GM23338 (cell line): Measurements from ENCODE around the gene TMEM117. TPM values are rescaled to one million over a fixed set of nuclear protein-coding genes. Genes with fewer than 3 reads are reported as not detected.

ENCODE experiments used
- ATAC-seq: fragments of 200-7000 bp; cut with Tn5 transposase; 3 replicates; pipeline ENCODE4 v1.9.1; 2020
- DNase-seq: peaks from one replicate; pipeline ENCODE4 v3.0.0-alpha.2; 2015; ENCODE audit warnings: low spot score
- H2AFZ ChIP-seq: fragments of 200-600 bp; sonication (generic); 2 replicates; pipeline ENCODE4 v1.8.0; 2016; ENCODE audit warnings: antibody characterized with exemption, mild to moderate bottlenecking, moderate library complexity
- H3F3A ChIP-seq: fragments of 200-600 bp; sonication (generic); replicated peaks from 2 replicates; pipeline ENCODE4 v1.8.0; 2017; ENCODE audit warnings: antibody characterized with exemption, mixed run types, low read depth
- H3K27ac ChIP-seq: fragments of 200-600 bp; sonication (generic); 2 replicates; pipeline ENCODE4 v1.6.1; 2016; ENCODE audit warnings: low read depth
- H3K27me3 ChIP-seq: fragments of 200-600 bp; sonication (generic); 2 replicates; pipeline ENCODE4 v1.8.0; 2016; ENCODE audit warnings: mild to moderate bottlenecking, mixed run types, moderate library complexity; ENCODE audit not compliant: insufficient read depth
- H3K36me3 ChIP-seq: fragments of 200-600 bp; sonication (generic); 2 replicates; pipeline ENCODE4 v1.8.0; 2016; ENCODE audit warnings: mild to moderate bottlenecking; ENCODE audit not compliant: insufficient read depth
- H3K4me1 ChIP-seq: fragments of 200-600 bp; sonication (generic); 2 replicates; pipeline ENCODE4 v1.8.0; 2016; ENCODE audit warnings: mild to moderate bottlenecking, moderate library complexity; ENCODE audit not compliant: insufficient read depth
- H3K4me2 ChIP-seq: fragments of 200-600 bp; sonication (generic); 2 replicates; pipeline ENCODE4 v1.7.1; 2017; ENCODE audit warnings: mixed run types
- H3K4me3 ChIP-seq: fragments of 200-600 bp; sonication (generic); 2 replicates; pipeline ENCODE4 v1.6.1; 2016; ENCODE audit warnings: mixed run types
- H3K79me2 ChIP-seq: fragments of 200-600 bp; sonication (generic); replicated peaks from 2 replicates; pipeline ENCODE4 v1.8.0; 2017; ENCODE audit warnings: mild to moderate bottlenecking; ENCODE audit not compliant: insufficient read depth
- H3K9me2 ChIP-seq: fragments of 200-600 bp; sonication (generic); 2 replicates; pipeline ENCODE4 v1.8.0; 2017; ENCODE audit not compliant: insufficient read depth
- H4K20me1 ChIP-seq: fragments of 200-600 bp; sonication (generic); replicated peaks from 2 replicates; pipeline ENCODE4 v1.8.0; 2017; ENCODE audit warnings: mild to moderate bottlenecking; ENCODE audit not compliant: insufficient read depth
- H3K27ac Mint-ChIP-seq: 2 replicates; pipeline ENCODE4 v1.8.0; 2020; ENCODE audit warnings: inconsistent platforms, mild to moderate bottlenecking, moderate library complexity, mixed read lengths
- H3K27me3 Mint-ChIP-seq: 3 replicates; pipeline ENCODE4 v1.8.0; 2022; ENCODE audit warnings: low read depth, mild to moderate bottlenecking, moderate library complexity, mixed read lengths, inconsistent platforms; ENCODE audit not compliant: insufficient read depth, poor library complexity
- H3K36me3 Mint-ChIP-seq: 3 replicates; pipeline ENCODE4 v1.8.0; 2021; ENCODE audit warnings: low read depth, mild to moderate bottlenecking, inconsistent platforms, moderate library complexity, mixed read lengths
- H3K4me1 Mint-ChIP-seq: 3 replicates; pipeline ENCODE4 v1.8.0; 2020; ENCODE audit warnings: mild to moderate bottlenecking, inconsistent platforms, mixed read lengths
- H3K4me3 Mint-ChIP-seq: 3 replicates; pipeline ENCODE4 v1.8.0; 2021; ENCODE audit warnings: moderate library complexity, mild to moderate bottlenecking, inconsistent platforms, mixed read lengths
- H3K9me3 Mint-ChIP-seq: 3 replicates; pipeline ENCODE4 v1.8.0; 2020; ENCODE audit warnings: moderate library complexity, mild to moderate bottlenecking, inconsistent platforms, mixed read lengths
- CREB1 ChIP-seq: fragments of 250-450 bp; sonication (Bioruptor Pico); IDR thresholded peaks from 2 replicates; pipeline ENCODE4 v1.5.0; 2020; ENCODE audit warnings: low read depth, mild to moderate bottlenecking, moderate library complexity
- EZH2 ChIP-seq: fragments of 200-600 bp; sonication (generic); IDR thresholded peaks from one replicate; pipeline ENCODE4 v1.8.0; 2017; ENCODE audit warnings: antibody characterized with exemption, mild to moderate bottlenecking, low read depth; ENCODE audit not compliant: unreplicated experiment
- NANOG ChIP-seq: IDR thresholded peaks from 2 replicates; pipeline ENCODE4 v1.6.1; 2016; ENCODE audit warnings: antibody characterized with exemption, borderline replicate concordance
- POLR2AphosphoS5 ChIP-seq: IDR thresholded peaks from 2 replicates; pipeline ENCODE4 v1.6.1; 2016; ENCODE audit warnings: antibody characterized with exemption, low read depth
- ZNF331 ChIP-seq: fragments of 250-450 bp; sonication (Bioruptor Pico); IDR thresholded peaks from 2 replicates; pipeline ENCODE4 v1.5.0; 2020; ENCODE audit warnings: low read depth, mild to moderate bottlenecking, moderate library complexity
- polyA plus RNA-seq: library from polyadenylated mRNA; unstranded; fragments of >200 nt; fragmentation: Nextera tagmentation; extraction: Ambion mirVana; gene quantifications from 2 replicates; pipeline ENCODE4 v1.2.1, GENCODE V29; 2016
- total RNA-seq: library from RNA; depleted of rRNA; stranded (reverse); fragments of >200 nt; shearing (Covaris generic); gene quantifications from 2 replicates; pipeline ENCODE4 v1.2.3, GENCODE V29; 2014
- TF ChIP-seq, protein P1 (sequence below): IDR thresholded peaks from one replicate; pipeline ENCODE4 v1.6.1; 2018; ENCODE audit warnings: antibody characterized with exemption; ENCODE audit not compliant: unreplicated experiment
- TF ChIP-seq, protein P2 (sequence below): fragments of 250-450 bp; sonication (Bioruptor Pico); IDR thresholded peaks from 2 replicates; pipeline ENCODE4 v1.5.0; 2020; ENCODE audit warnings: mild to moderate bottlenecking, moderate library complexity

The TMEM117 gene
- total and polyA plus RNA-seq, 2 experiments from 2014 or later = 0.94 to 1.6 TPM

GRCh38 chr12:44101475-44101874, 265.6 kb downstream of the TMEM117 start:
- Histone ChIP-seq H3F3A (no peaks in the 10 kb centered on the region), H3K4me3 (no peak overlapping the region), H3K36me3 (no peaks in the 10 kb centered on the region), H3K27ac (no peak overlapping the region), H3K79me2 (no peaks in the 10 kb centered on the region), H3K4me2 (no peak overlapping the region), H4K20me1 (no peaks in the 10 kb centered on the region), H3K9me2 (no peaks in the 10 kb centered on the region; the same call in 1 of the 2 replicates), H2AFZ (no peak overlapping the region), H3K4me1 (no peaks in the 10 kb centered on the region), H3K27me3 (no peaks in the 10 kb centered on the region)
- DNase-seq (no peak), ATAC-seq (no peak)
- Mint-ChIP-seq H3K36me3 (no peaks in the 10 kb centered on the region; the same call in 2 of the 3 replicates), H3K27ac (no peak overlapping the region), H3K4me3 (no peak overlapping the region), H3K4me1 (no peaks in the 10 kb centered on the region), H3K27me3 (peaks cover 2% of the 10 kb centered on the region), H3K9me3 (peaks cover 3% of the 10 kb centered on the region; the same call in 1 of the 3 replicates)
- TF ChIP-seq, protein P1, sequence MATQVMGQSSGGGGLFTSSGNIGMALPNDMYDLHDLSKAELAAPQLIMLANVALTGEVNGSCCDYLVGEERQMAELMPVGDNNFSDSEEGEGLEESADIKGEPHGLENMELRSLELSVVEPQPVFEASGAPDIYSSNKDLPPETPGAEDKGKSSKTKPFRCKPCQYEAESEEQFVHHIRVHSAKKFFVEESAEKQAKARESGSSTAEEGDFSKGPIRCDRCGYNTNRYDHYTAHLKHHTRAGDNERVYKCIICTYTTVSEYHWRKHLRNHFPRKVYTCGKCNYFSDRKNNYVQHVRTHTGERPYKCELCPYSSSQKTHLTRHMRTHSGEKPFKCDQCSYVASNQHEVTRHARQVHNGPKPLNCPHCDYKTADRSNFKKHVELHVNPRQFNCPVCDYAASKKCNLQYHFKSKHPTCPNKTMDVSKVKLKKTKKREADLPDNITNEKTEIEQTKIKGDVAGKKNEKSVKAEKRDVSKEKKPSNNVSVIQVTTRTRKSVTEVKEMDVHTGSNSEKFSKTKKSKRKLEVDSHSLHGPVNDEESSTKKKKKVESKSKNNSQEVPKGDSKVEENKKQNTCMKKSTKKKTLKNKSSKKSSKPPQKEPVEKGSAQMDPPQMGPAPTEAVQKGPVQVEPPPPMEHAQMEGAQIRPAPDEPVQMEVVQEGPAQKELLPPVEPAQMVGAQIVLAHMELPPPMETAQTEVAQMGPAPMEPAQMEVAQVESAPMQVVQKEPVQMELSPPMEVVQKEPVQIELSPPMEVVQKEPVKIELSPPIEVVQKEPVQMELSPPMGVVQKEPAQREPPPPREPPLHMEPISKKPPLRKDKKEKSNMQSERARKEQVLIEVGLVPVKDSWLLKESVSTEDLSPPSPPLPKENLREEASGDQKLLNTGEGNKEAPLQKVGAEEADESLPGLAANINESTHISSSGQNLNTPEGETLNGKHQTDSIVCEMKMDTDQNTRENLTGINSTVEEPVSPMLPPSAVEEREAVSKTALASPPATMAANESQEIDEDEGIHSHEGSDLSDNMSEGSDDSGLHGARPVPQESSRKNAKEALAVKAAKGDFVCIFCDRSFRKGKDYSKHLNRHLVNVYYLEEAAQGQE = no peak

- no peak overlapping the region for H2AFZ ChIP-seq
- no peak overlapping the region for H3K4me3 ChIP-seq
- no peaks in the 10 kb centered on the region for H3K79me2 ChIP-seq
- no peak overlapping the region for H3K4me2 ChIP-seq
- Mint-ChIP-seq H3K36me3 (peaks cover 3% of the 10 kb centered on the region; the same call in 1 of the 3 replicates), H3K4me3 (no peak overlapping the region), H3K27me3 (no peaks in the 10 kb centered on the region), H3K9me3 (no peaks in the 10 kb centered on the region), H3K4me1 (no peaks in the 10 kb centered on the region), H3K27ac (no peak overlapping the region)
- H3K4me1 ChIP-seq = no peaks in the 10 kb centered on the region
- ATAC-seq = no peak
- H3F3A ChIP-seq = no peaks in the 10 kb centered on the region
- H3K9me2 ChIP-seq = 0 out of 2 replicates have a peak, but pooled peaks cover 5% of the 10 kb centered on the region
- DNase-seq = no peak
- H4K20me1 ChIP-seq = no peaks in the 10 kb centered on the region
- no peak overlapping the region for H3K27ac ChIP-seq
- no peaks in the 10 kb centered on the region for H3K27me3 ChIP-seq
- no peaks in the 10 kb centered on the region for H3K36me3 ChIP-seq
- TF ChIP-seq, protein P2, sequence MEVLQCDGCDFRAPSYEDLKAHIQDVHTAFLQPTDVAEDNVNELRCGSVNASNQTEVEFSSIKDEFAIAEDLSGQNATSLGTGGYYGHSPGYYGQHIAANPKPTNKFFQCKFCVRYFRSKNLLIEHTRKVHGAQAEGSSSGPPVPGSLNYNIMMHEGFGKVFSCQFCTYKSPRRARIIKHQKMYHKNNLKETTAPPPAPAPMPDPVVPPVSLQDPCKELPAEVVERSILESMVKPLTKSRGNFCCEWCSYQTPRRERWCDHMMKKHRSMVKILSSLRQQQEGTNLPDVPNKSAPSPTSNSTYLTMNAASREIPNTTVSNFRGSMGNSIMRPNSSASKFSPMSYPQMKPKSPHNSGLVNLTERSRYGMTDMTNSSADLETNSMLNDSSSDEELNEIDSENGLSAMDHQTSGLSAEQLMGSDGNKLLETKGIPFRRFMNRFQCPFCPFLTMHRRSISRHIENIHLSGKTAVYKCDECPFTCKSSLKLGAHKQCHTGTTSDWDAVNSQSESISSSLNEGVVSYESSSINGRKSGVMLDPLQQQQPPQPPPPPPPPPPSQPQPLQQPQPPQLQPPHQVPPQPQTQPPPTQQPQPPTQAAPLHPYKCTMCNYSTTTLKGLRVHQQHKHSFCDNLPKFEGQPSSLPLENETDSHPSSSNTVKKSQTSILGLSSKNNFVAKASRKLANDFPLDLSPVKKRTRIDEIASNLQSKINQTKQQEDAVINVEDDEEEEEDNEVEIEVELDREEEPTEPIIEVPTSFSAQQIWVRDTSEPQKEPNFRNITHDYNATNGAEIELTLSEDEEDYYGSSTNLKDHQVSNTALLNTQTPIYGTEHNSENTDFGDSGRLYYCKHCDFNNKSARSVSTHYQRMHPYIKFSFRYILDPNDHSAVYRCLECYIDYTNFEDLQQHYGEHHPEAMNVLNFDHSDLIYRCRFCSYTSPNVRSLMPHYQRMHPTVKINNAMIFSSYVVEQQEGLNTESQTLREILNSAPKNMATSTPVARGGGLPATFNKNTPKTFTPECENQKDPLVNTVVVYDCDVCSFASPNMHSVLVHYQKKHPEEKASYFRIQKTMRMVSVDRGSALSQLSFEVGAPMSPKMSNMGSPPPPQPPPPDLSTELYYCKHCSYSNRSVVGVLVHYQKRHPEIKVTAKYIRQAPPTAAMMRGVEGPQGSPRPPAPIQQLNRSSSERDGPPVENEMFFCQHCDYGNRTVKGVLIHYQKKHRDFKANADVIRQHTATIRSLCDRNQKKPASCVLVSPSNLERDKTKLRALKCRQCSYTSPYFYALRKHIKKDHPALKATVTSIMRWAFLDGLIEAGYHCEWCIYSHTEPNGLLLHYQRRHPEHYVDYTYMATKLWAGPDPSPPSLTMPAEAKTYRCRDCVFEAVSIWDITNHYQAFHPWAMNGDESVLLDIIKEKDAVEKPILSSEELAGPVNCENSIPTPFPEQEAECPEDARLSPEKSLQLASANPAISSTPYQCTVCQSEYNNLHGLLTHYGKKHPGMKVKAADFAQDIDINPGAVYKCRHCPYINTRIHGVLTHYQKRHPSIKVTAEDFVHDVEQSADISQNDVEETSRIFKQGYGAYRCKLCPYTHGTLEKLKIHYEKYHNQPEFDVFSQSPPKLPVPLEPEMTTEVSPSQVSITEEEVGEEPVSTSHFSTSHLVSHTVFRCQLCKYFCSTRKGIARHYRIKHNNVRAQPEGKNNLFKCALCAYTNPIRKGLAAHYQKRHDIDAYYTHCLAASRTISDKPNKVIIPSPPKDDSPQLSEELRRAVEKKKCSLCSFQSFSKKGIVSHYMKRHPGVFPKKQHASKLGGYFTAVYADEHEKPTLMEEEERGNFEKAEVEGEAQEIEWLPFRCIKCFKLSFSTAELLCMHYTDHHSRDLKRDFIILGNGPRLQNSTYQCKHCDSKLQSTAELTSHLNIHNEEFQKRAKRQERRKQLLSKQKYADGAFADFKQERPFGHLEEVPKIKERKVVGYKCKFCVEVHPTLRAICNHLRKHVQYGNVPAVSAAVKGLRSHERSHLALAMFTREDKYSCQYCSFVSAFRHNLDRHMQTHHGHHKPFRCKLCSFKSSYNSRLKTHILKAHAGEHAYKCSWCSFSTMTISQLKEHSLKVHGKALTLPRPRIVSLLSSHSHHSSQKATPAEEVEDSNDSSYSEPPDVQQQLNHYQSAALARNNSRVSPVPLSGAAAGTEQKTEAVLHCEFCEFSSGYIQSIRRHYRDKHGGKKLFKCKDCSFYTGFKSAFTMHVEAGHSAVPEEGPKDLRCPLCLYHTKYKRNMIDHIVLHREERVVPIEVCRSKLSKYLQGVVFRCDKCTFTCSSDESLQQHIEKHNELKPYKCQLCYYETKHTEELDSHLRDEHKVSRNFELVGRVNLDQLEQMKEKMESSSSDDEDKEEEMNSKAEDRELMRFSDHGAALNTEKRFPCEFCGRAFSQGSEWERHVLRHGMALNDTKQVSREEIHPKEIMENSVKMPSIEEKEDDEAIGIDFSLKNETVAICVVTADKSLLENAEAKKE = no peak
- TF ChIP-seq EZH2 (no peak), CREB1 (no peak), POLR2AphosphoS5 (no peak), ZNF331 (CRISPR knock-in tag) (no peak), NANOG (no peak)
- TF ChIP-seq, protein P1 = no peak
These were observed 279.0 kb downstream of the TMEM117 start for GRCh38 chr12:44114906-44115305.
